HEK293T (cell line): ENCODE results near the gene UNC5CL.

Experiments used
- ARNT ChIP-seq: fragments of 450-650 bp; IDR thresholded peaks from 2 replicates; pipeline ENCODE4 v1.6.1; 2017; ENCODE audit warnings: mild to moderate bottlenecking
- BHLHE40 ChIP-seq: fragments of 450-650 bp; IDR thresholded peaks from 2 replicates; pipeline ENCODE4 v1.6.1; 2016; ENCODE audit warnings: mild to moderate bottlenecking, moderate library complexity, borderline replicate concordance
- CTBP1 ChIP-seq: fragments of 450-650 bp; IDR thresholded peaks from 2 replicates; pipeline ENCODE4 v1.6.1; 2016; ENCODE audit warnings: borderline replicate concordance
- FOXA1 ChIP-seq: fragments of 450-650 bp; IDR thresholded peaks from 2 replicates; pipeline ENCODE4 v1.6.1; 2016; ENCODE audit warnings: mild to moderate bottlenecking
- FOXK2 ChIP-seq: fragments of 450-650 bp; IDR thresholded peaks from 2 replicates; pipeline ENCODE4 v1.6.1; 2016; ENCODE audit warnings: mild to moderate bottlenecking
- L3MBTL2 ChIP-seq: fragments of 450-650 bp; conservative IDR thresholded peaks from 2 replicates; pipeline ENCODE4 v1.6.1; 2016; ENCODE audit warnings: mild to moderate bottlenecking
- LEF1 ChIP-seq: fragments of 450-650 bp; IDR thresholded peaks from 2 replicates; pipeline ENCODE4 v1.6.1; 2017; ENCODE audit warnings: mild to moderate bottlenecking, borderline replicate concordance
- NFRKB ChIP-seq: fragments of 450-650 bp; IDR thresholded peaks from 2 replicates; pipeline ENCODE4 v1.6.1; 2016; ENCODE audit warnings: mild to moderate bottlenecking, moderate library complexity
- PKNOX1 ChIP-seq: fragments of 450-650 bp; IDR thresholded peaks from 2 replicates; pipeline ENCODE4 v1.6.1; 2016
- SP1 ChIP-seq: fragments of 450-650 bp; IDR thresholded peaks from 2 replicates; pipeline ENCODE4 v1.6.1; 2017

- TF ChIP-seq FOXK2 (no peak), PKNOX1 (no peak), LEF1 (no peak), NFRKB (no peak), SP1 (no peak), FOXA1 (no peak), CTBP1 (no peak), BHLHE40 (no peak), L3MBTL2 (no peak), ARNT (no peak)
Observed at GRCh38 chr6:41062056-41062455, 23.0 kb upstream of the UNC5CL start.
